Left lung (tissue), 10 donors: ENCODE measurements around the gene EIF4G3. TPM values are rescaled to one million over a fixed set of nuclear protein-coding genes. Genes with fewer than 3 reads are reported as not detected.

Experiments used
- ATAC-seq: fragments of 200-7000 bp; cut with Tn5 transposase; one replicate; pipeline ENCODE4 v1.9.1; 2020; ENCODE audit warnings: moderate library complexity
- DNase-seq, 4 donors: peaks; one replicate each; pipeline ENCODE4 v3.0.0-alpha.2; 2013 to 2020
- H3K27ac ChIP-seq, 2 donors: fragments of 200-600 bp; sonication (generic) in 1 of 2; one replicate each; pipeline versions ENCODE4 v1.5.0 to v1.8.0; 2020 to 2021
- H3K27me3 ChIP-seq, 2 donors: fragments of 200-600 bp; sonication (generic) in 1 of 2; one replicate each; pipeline versions ENCODE4 v1.5.0 to v1.8.0; 2020 to 2021
- H3K36me3 ChIP-seq, 2 donors: fragments of 200-600 bp; sonication (generic) in 1 of 2; one replicate each; pipeline versions ENCODE4 v1.5.0 to v1.8.0; 2020 to 2021
- H3K4me1 ChIP-seq, 2 donors: fragments of 200-600 bp; one replicate each; pipeline ENCODE4 v1.8.0; 2021
- H3K4me3 ChIP-seq, 2 donors: fragments of 200-600 bp; sonication (generic) in 1 of 2; one replicate each; pipeline versions ENCODE4 v1.5.0 to v1.8.0; 2020 to 2021; ENCODE audit warnings: mild to moderate bottlenecking in 1 of 2
- H3K9me3 ChIP-seq, 2 donors: fragments of 200-600 bp; sonication (generic) in 1 of 2; one replicate each; pipeline versions ENCODE4 v1.5.0 to v1.8.0; 2020 to 2021
- intact Hi-C, 2 donors: fragments of 100-400 bp; cut with DNase I; formaldehyde crosslinking; loops; one replicate each; pipeline versions ENCODE4 v1.11.2 to v1.14.2; 2022
- polyA plus RNA-seq, 6 donors: library from polyadenylated mRNA; unstranded; fragments of 120-200 nt; gene quantifications; one replicate each; pipeline ENCODE4 v1.2.1, GENCODE V29; 2013; ENCODE audit not compliant: insufficient read length in 6 of 6
- total RNA-seq, 2 donors: library from RNA; stranded (reverse); fragmentation: NEBNext Ultra II Directional; extraction: Animal tissue kit (Norgen Biotek cat#: 25700); gene quantifications; one replicate each; pipeline ENCODE4 v1.2.1, GENCODE V29; 2021
- TF ChIP-seq, protein P1 (sequence below), 2 donors: fragments of 200-600 bp; sonication (generic) in 1 of 2; IDR thresholded peaks; one replicate each; pipeline versions ENCODE4 v1.5.0 to v1.8.0; 2021; ENCODE audit warnings: antibody characterized with exemption in 2 of 2
- donor health status: DM: no; HTN: yes; CAD: no.
- donor health status: DM: no; HTN: no; CAD: no.

The EIF4G3 gene
- total and polyA plus RNA-seq, 8 donors: 54.6 to 67.9 (median 61.7) TPM

DNA sequence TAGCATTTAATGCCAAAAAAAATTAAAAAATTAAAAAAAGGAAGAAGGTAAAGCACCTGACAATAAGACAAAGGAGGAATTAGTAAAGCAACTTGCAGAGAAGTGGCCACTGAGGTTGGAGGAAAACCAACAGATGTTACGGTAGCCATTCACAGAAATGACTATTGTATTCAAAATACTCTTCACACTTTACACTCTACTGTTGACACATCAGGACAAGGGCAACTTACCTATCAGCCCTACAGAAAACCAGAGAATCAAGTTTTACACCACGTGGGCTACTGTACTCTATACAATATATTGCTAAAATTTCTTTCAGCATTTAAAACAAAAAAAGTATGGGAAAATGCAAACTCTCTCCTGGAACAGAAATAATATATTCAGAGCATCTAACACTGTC, 70.0 kb downstream of the EIF4G3 start:
- intact Hi-C loops: no loop called here
- DNase-seq (no peak), ATAC-seq (no peak)
- no peaks in the 10 kb centered on the region for H3K27me3 ChIP-seq
- H3K36me3 ChIP-seq: peaks cover 0 to 14% of the 10 kb centered on the region in 2 donors
- H3K27ac ChIP-seq: no peak overlapping the region
- H3K4me1 ChIP-seq: peaks cover 0 to 8% of the 10 kb centered on the region in 2 donors
- H3K9me3 ChIP-seq: no peaks in the 10 kb centered on the region
- H3K4me3 ChIP-seq: no peak overlapping the region
- TF ChIP-seq, protein P1, sequence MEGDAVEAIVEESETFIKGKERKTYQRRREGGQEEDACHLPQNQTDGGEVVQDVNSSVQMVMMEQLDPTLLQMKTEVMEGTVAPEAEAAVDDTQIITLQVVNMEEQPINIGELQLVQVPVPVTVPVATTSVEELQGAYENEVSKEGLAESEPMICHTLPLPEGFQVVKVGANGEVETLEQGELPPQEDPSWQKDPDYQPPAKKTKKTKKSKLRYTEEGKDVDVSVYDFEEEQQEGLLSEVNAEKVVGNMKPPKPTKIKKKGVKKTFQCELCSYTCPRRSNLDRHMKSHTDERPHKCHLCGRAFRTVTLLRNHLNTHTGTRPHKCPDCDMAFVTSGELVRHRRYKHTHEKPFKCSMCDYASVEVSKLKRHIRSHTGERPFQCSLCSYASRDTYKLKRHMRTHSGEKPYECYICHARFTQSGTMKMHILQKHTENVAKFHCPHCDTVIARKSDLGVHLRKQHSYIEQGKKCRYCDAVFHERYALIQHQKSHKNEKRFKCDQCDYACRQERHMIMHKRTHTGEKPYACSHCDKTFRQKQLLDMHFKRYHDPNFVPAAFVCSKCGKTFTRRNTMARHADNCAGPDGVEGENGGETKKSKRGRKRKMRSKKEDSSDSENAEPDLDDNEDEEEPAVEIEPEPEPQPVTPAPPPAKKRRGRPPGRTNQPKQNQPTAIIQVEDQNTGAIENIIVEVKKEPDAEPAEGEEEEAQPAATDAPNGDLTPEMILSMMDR (IDR thresholded peaks at IDR 0.05): no peak

DNA sequence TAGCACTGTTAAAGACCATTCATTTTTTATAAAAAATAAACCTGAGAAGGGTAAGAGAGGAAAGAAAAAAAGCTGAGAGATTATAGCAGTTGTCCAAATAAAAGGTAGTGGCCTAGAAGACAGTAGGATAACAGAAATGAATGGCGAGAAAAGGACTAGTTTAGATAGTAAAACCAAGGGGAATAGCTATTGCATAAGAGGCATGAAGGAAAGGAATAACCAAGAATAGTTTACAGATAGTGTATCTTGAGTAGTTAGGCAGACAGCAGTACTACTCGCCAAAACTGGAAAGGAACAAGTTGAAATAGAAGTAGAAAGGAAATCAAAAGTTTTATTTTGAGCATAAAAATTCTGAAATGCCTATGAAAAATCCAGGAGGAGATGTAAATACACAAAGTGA, 70.5 kb downstream of the EIF4G3 start:
- no peak overlapping the region for H3K4me3 ChIP-seq
- H3K36me3 ChIP-seq: peaks cover 0 to 14% of the 10 kb centered on the region in 2 donors
- peaks cover 0 to 3% of the 10 kb centered on the region in 2 donors for H3K4me1 ChIP-seq
- no peak overlapping the region for H3K27ac ChIP-seq
- H3K27me3 ChIP-seq: no peaks in the 10 kb centered on the region
- DNase-seq (no peak), ATAC-seq (no peak)
- H3K9me3 ChIP-seq: no peaks in the 10 kb centered on the region
- intact Hi-C loops: no loop called here
- TF ChIP-seq, protein P1 (IDR thresholded peaks at IDR 0.05): no peak

DNA sequence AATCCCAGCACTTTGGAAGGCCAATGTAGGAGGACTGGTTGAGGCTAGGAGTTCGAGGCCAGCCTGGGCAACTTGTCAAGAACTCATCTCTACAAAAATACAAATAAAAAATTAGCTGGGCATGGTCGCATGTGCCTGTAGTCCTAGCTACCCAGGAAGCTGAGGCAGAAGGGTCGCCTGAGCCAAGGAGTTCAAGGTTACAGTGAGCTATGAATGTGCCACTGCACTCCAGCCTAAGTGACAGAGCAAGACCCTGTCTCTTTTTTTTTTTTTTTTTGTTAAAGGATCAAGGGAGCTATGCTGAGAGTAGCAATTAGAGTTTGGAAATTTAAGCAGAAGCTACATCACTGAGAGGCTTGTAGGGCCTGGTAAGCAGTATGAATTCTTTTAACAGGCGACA, 70.9 kb downstream of the EIF4G3 start:
- Histone ChIP-seq H3K36me3 (peaks cover 0 to 14% of the 10 kb centered on the region in 2 donors), H3K4me1 (peaks cover 0 to 5% of the 10 kb centered on the region in 2 donors), H3K9me3 (no peaks in the 10 kb centered on the region), H3K27me3 (no peaks in the 10 kb centered on the region), H3K4me3 (no peak overlapping the region), H3K27ac (no peak overlapping the region)
- intact Hi-C loops: no loop called here
- no peak for DNase-seq
- TF ChIP-seq, protein P1 (IDR thresholded peaks at IDR 0.05): no peak
- ATAC-seq: no peak

DNA sequence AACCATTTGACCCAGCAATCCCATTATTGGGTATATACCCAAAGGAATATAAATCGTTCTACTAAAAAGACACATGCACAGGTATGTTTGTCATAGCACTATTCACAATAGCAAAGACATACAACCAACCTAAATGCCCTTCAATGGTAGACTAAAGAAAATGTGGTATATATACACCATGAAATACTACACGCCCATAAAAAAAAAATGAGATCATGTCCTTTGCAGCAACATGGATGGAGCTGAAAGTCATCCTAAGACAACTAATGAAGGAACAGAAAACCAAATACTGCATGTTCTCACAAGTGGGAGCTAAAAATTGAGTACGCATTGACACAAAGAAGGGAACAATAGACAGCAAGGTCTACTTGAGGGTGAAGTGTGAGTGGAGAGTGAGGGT, 72.0 kb downstream of the EIF4G3 start:
- H3K4me1 ChIP-seq: peaks cover 0 to 16% of the 10 kb centered on the region in 2 donors
- H3K9me3 ChIP-seq: no peaks in the 10 kb centered on the region
- H3K4me3 ChIP-seq: no peak overlapping the region
- TF ChIP-seq, protein P1 (IDR thresholded peaks at IDR 0.05): no peak
- ATAC-seq: no peak
- H3K36me3 ChIP-seq: peaks cover 0 to 14% of the 10 kb centered on the region in 2 donors
- H3K27ac ChIP-seq: no peak overlapping the region
- no peaks in the 10 kb centered on the region for H3K27me3 ChIP-seq
- no peak for DNase-seq
- intact Hi-C loops: no loop called here

DNA sequence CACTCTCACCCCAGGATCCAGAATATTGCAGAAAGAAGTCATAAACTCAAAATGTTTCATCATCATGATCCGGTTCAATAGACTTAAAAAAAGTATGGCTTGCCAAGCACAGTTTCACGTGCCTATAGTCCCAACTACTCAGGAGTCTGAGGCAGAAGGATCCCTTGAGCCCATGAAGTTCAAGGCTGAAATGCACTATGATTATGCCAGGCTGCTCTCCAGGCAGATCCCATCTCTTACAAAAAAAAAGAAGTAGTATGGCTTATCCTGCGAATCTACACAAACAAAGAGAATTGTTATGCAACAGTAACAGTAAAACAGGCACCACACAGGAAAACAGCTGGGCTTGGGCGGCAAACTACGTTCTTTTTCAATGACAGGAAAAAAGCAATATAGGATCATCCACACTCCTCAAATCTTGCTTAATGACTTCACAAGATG, 76.2 kb downstream of the EIF4G3 start:
- Histone ChIP-seq H3K27me3 (no peaks in the 10 kb centered on the region), H3K9me3 (no peaks in the 10 kb centered on the region), H3K27ac (peak overlapping the region in 1 of 2 donors; percentile 61), H3K36me3 (peaks cover 0 to 14% of the 10 kb centered on the region in 2 donors), H3K4me1 (peaks cover 0 to 20% of the 10 kb centered on the region in 2 donors), H3K4me3 (no peak overlapping the region)
- peak; percentile 56 for ATAC-seq
- TF ChIP-seq, protein P1 (IDR thresholded peaks at IDR 0.05): no peak
- no peak for DNase-seq
- intact Hi-C loops: no loop called here
